ENCODE results near the gene NPM3. TPM values are rescaled to one million over a fixed set of nuclear protein-coding genes. Genes with fewer than 3 reads are reported as not detected.

NPM3 gene
- total RNA-seq, 4 donors from 2014 or later = 12.9 to 37.0 (median 16.0) TPM

DNA sequence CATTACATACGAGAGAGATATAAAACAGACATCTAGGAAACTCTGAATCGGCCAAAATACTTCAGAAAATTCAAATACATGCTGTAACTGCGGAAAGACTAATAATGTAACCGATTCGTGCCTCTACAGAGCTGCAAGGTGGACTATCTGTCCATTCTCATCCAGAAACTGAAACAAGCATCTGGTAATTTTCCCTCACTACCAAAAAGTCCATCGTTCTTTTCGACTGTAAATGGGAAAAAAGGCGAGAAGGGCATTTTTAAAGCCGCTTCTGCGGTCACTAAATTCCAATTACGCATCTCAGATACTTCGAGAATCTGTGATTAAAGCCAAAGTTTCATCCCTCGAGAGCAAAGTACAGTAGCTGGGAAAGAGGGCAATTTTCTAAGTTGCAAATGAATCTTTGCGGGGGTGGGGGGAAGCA is 33.7 kb upstream of the NPM3 start:
- Histone ChIP-seq H3K4me1 (peaks cover 40 to 42% of the 10 kb centered on the region in 2 donors), H3K4me3 (peak overlapping the region; percentile 82 to 99 (median 98)), H3K27me3 (no peaks in the 10 kb centered on the region), H3K36me3 (peaks cover 0 to 5% of the 10 kb centered on the region in 2 donors), H3K27ac (peak overlapping the region; percentile 93 to 100 (median 96)), H3K9me3 (no peaks in the 10 kb centered on the region)
- intact Hi-C loops (cut with DNase I; ENCODE audit: low total_unique reads) = loop anchor here (5.0 to 10.0 kb wide), 4 partner anchors 300 to 1282 kb away; partner anchors contain the start of genes ACTR1A, BTRC, HIF1AN and SUFU
- no peak for ATAC-seq
- in situ Hi-C loops (cut with MboI; ENCODE audit: low sequenced_read_pairs in 4 of 4) = no loop called here
- no peak for TF ChIP-seq POLR2A (IDR thresholded peaks at IDR 0.05)
- TF ChIP-seq, protein P1, sequence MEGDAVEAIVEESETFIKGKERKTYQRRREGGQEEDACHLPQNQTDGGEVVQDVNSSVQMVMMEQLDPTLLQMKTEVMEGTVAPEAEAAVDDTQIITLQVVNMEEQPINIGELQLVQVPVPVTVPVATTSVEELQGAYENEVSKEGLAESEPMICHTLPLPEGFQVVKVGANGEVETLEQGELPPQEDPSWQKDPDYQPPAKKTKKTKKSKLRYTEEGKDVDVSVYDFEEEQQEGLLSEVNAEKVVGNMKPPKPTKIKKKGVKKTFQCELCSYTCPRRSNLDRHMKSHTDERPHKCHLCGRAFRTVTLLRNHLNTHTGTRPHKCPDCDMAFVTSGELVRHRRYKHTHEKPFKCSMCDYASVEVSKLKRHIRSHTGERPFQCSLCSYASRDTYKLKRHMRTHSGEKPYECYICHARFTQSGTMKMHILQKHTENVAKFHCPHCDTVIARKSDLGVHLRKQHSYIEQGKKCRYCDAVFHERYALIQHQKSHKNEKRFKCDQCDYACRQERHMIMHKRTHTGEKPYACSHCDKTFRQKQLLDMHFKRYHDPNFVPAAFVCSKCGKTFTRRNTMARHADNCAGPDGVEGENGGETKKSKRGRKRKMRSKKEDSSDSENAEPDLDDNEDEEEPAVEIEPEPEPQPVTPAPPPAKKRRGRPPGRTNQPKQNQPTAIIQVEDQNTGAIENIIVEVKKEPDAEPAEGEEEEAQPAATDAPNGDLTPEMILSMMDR (IDR thresholded peaks at IDR 0.05 in 4 of 5, conservative IDR thresholded peaks at IDR 0.05 in 1 of 5) = no peak
- no peak for DNase-seq

DNA sequence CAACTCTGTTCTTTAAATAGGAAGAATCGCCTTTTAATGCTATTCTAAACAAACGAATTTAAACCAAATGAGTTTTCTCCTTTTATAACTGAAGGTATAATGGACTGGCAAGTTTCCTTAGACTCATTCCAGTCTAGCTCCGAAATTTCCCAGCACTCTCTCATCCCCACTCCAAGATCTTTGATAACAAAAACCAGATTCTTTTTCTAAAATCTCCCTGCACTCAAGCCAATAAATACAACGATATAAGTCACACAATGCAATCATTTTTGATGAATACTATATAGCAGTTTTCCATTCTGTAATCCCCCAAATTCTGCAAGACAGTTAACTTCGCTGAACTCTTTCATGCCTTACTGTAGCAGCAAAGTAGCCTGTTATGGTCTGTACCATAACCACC is 33.1 kb upstream of the NPM3 start:
- ATAC-seq (no peak), DNase-seq (no peak)
- intact Hi-C loops (cut with DNase I; ENCODE audit: low total_unique reads) (loop anchor here (5.0 to 10.0 kb wide), 4 partner anchors 301 to 1282 kb away; partner anchors contain the start of genes ACTR1A, BTRC, HIF1AN and SUFU), in situ Hi-C loops (cut with MboI; ENCODE audit: low sequenced_read_pairs in 4 of 4) (no loop called here)
- Histone ChIP-seq H3K4me1 (peaks cover 40 to 44% of the 10 kb centered on the region in 2 donors), H3K27me3 (no peaks in the 10 kb centered on the region), H3K4me3 (peak overlapping the region; percentile 82 to 99 (median 98)), H3K27ac (peak overlapping the region in 3 of 4 donors; percentile 93 to 100 (median 99)), H3K9me3 (no peaks in the 10 kb centered on the region), H3K36me3 (peaks cover 0 to 5% of the 10 kb centered on the region in 2 donors)
- no peak for TF ChIP-seq POLR2A (IDR thresholded peaks at IDR 0.05)
- TF ChIP-seq, protein P1 (IDR thresholded peaks at IDR 0.05 in 4 of 5, conservative IDR thresholded peaks at IDR 0.05 in 1 of 5) = no peak

DNA sequence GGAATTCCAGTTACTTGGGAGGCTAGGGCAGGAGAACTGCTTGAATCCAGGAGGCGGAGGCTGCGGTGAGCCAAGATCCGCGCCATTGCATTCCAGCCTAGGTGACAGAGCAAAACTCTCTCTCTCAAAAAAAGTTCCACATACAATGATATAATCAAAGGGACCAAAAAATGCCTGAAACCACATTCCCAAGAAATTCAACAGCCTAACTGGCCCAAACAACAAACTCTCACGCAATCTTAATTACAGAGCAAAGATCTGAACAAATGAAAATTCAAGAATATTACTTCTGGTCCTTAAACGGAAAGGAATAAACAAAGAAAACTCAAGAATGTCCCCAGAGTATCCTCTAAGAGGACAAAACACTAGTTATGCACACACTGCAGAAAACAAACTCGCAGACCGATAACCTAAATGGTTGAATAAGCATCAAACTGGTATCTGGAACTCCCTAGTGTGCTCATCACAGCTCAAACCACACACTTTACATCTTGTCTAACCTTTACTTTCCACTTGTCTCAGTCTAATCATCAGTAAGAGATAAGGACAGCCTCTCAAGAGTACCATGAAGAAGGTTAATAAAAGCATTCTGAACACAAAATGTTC is 31.3 kb upstream of the NPM3 start:
- intact Hi-C loops (cut with DNase I; ENCODE audit: low total_unique reads) (loop anchor here (5.0 to 10.0 kb wide), 4 partner anchors 303 to 1280 kb away; partner anchors contain the start of genes ACTR1A, BTRC, HIF1AN and SUFU), in situ Hi-C loops (cut with MboI; ENCODE audit: low sequenced_read_pairs in 4 of 4) (no loop called here)
- Histone ChIP-seq H3K36me3 (peaks cover 0 to 16% of the 10 kb centered on the region in 2 donors), H3K27ac (peak overlapping the region in 2 of 4 donors; percentile 1 to 39), H3K9me3 (no peaks in the 10 kb centered on the region), H3K27me3 (no peaks in the 10 kb centered on the region), H3K4me3 (peak overlapping the region; percentile 82 to 99 (median 98)), H3K4me1 (peaks cover 39 to 44% of the 10 kb centered on the region in 2 donors)
- TF ChIP-seq, protein P1 (IDR thresholded peaks at IDR 0.05 in 4 of 5, conservative IDR thresholded peaks at IDR 0.05 in 1 of 5) = no peak
- TF ChIP-seq POLR2A (IDR thresholded peaks at IDR 0.05) = no peak
- DNase-seq (no peak), ATAC-seq (no peak)

DNA sequence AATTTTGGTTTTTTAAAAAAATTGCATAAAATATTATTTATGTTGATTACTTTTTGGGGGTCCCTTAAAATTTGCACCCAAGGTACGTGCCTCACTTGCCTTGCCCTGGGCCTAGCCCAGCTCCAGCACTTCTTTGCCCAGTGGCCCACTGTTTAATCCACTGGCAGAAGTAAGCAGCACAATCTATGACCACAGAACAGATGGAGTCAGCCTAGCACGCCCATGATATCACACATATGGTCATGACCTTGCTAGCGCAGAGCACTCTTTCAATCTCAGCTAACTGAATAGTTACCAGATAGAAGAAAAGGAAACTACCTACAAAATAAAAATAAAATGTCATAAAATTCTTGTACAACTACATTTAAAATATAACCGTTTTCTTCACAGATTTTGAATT is 29.4 kb upstream of the NPM3 start:
- no peak for DNase-seq
- ATAC-seq = no peak
- peaks cover 32 to 37% of the 10 kb centered on the region in 2 donors for H3K4me1 ChIP-seq
- no peak overlapping the region for H3K27ac ChIP-seq
- intact Hi-C loops (cut with DNase I; ENCODE audit: low total_unique reads) = loop anchor here (10.0 kb wide), 2 partner anchors 458 to 1278 kb away; partner anchors contain the start of genes BTRC and HIF1AN
- no peaks in the 10 kb centered on the region for H3K9me3 ChIP-seq
- no peak overlapping the region for H3K4me3 ChIP-seq
- H3K36me3 ChIP-seq = peaks cover 0 to 34% of the 10 kb centered on the region in 2 donors
- H3K27me3 ChIP-seq = no peaks in the 10 kb centered on the region
- TF ChIP-seq, protein P1 (IDR thresholded peaks at IDR 0.05 in 4 of 5, conservative IDR thresholded peaks at IDR 0.05 in 1 of 5) = no peak
- TF ChIP-seq POLR2A (IDR thresholded peaks at IDR 0.05) = no peak
- in situ Hi-C loops (cut with MboI; ENCODE audit: low sequenced_read_pairs in 4 of 4) = no loop called here

Measured in gastrocnemius medialis (tissue), 4 donors.